SK-N-SH treated with all-trans-retinoic acid at 6 μM for 48 hours (cell line): ENCODE data around the gene HPCAL1.

Experiments
- ATAC-seq: fragments of 200-7000 bp; cut with Tn5 transposase; 3 replicates; pipeline ENCODE4 v1.9.1; 2020; ENCODE audit warnings: mild to moderate bottlenecking, moderate library complexity
- ARNTL ChIP-seq: fragments of 450-650 bp; formaldehyde crosslinking; IDR thresholded peaks from 2 replicates; pipeline ENCODE4 v1.5.0; 2020; ENCODE audit warnings: low read depth, mild to moderate bottlenecking, moderate library complexity, borderline replicate concordance
- BACH2 ChIP-seq: fragments of 250-450 bp; sonication (Bioruptor Pico); IDR thresholded peaks from 2 replicates; pipeline ENCODE4 v1.9.0; 2021; ENCODE audit warnings: mild to moderate bottlenecking, borderline replicate concordance
- CREB5 ChIP-seq: fragments of 250-450 bp; sonication (Bioruptor Pico); IDR thresholded peaks from 2 replicates; pipeline ENCODE4 v1.5.1; 2020; ENCODE audit warnings: low read depth, mild to moderate bottlenecking, moderate library complexity
- ESRRG ChIP-seq: fragments of 250-450 bp; sonication (Bioruptor Pico); IDR thresholded peaks from 2 replicates; pipeline ENCODE4 v1.6.1; 2021; ENCODE audit warnings: mild to moderate bottlenecking
- GLIS3 ChIP-seq: fragments of 250-450 bp; sonication (Bioruptor Pico); IDR thresholded peaks from 2 replicates; pipeline ENCODE4 v1.5.0; 2020; ENCODE audit warnings: mild to moderate bottlenecking, moderate library complexity
- ISL1 ChIP-seq: fragments of 250-450 bp; sonication (Bioruptor Pico); IDR thresholded peaks from 2 replicates; pipeline ENCODE4 v2.1.2; 2022; ENCODE audit warnings: mild to moderate bottlenecking, moderate library complexity
- OSR1 ChIP-seq: fragments of 250-450 bp; sonication (Bioruptor Pico); IDR thresholded peaks from 2 replicates; pipeline ENCODE4 v1.8.0; 2022; ENCODE audit warnings: moderate library complexity, mild to moderate bottlenecking, inconsistent platforms
- PATZ1 ChIP-seq: fragments of 250-450 bp; sonication (Bioruptor Pico); IDR thresholded peaks from 2 replicates; pipeline ENCODE4 v1.8.0; 2020; ENCODE audit warnings: mild to moderate bottlenecking, moderate library complexity, borderline replicate concordance
- POU6F1 ChIP-seq: fragments of 250-450 bp; sonication (Bioruptor Pico); IDR thresholded peaks from 2 replicates; pipeline ENCODE4 v1.8.0; 2021; ENCODE audit warnings: low read depth, mild to moderate bottlenecking, moderate library complexity, borderline replicate concordance
- RARB ChIP-seq: fragments of 250-450 bp; sonication (Bioruptor Pico); IDR thresholded peaks from 2 replicates; pipeline ENCODE4 v1.8.0; 2021; ENCODE audit warnings: mild to moderate bottlenecking, moderate library complexity
- SNAI2 ChIP-seq: fragments of 250-450 bp; sonication (Bioruptor Pico); IDR thresholded peaks from 2 replicates; pipeline ENCODE4 v1.5.0; 2020; ENCODE audit warnings: mild to moderate bottlenecking, moderate library complexity
- TCF4 ChIP-seq: fragments of 250-450 bp; sonication (Bioruptor Pico); IDR thresholded peaks from 2 replicates; pipeline ENCODE4 v1.8.0; 2021; ENCODE audit warnings: mild to moderate bottlenecking, moderate library complexity, borderline replicate concordance
- TOX ChIP-seq: fragments of 250-450 bp; sonication (Bioruptor Pico); IDR thresholded peaks from 2 replicates; pipeline ENCODE4 v1.8.0; 2021; ENCODE audit warnings: mild to moderate bottlenecking, moderate library complexity, borderline replicate concordance
- ZFP3 ChIP-seq: fragments of 250-450 bp; sonication (Bioruptor Pico); IDR thresholded peaks from 2 replicates; pipeline ENCODE4 v1.5.0; 2020; ENCODE audit warnings: mild to moderate bottlenecking, moderate library complexity
- ZFP30 ChIP-seq: fragments of 450-650 bp; formaldehyde crosslinking; IDR thresholded peaks from 2 replicates; pipeline ENCODE4 v1.5.0; 2022; ENCODE audit warnings: mild to moderate bottlenecking, moderate library complexity
- ZNF565 ChIP-seq: fragments of 450-650 bp; formaldehyde crosslinking; conservative IDR thresholded peaks from 2 replicates; pipeline ENCODE4 v1.5.0; 2020; ENCODE audit warnings: low read depth, mild to moderate bottlenecking, moderate library complexity
- ZNF8 ChIP-seq: fragments of 450-650 bp; formaldehyde crosslinking; IDR thresholded peaks from 2 replicates; pipeline ENCODE4 v1.5.0; 2020; ENCODE audit warnings: mild to moderate bottlenecking, moderate library complexity

The HPCAL1 gene

GRCh38 chr2:10283106-10284062 is 19.3 kb upstream of the HPCAL1 start (continued):
- TF ChIP-seq CREB5 (no peak), SNAI2 (CRISPR knock-in tag) (no peak), GLIS3 (CRISPR knock-in tag) (no peak), PATZ1 (CRISPR knock-in tag) (no peak), ZFP3 (CRISPR knock-in tag) (no peak), OSR1 (CRISPR knock-in tag) (no peak), RARB (CRISPR knock-in tag) (no peak), POU6F1 (no peak), TCF4 (CRISPR knock-in tag) (no peak), ZNF8 (CRISPR knock-in tag) (no peak)

GRCh38 chr2:10284108-10284870 is 18.4 kb upstream of the HPCAL1 start:
- no peak for ATAC-seq
- no peak for TF ChIP-seq ISL1
- TF ChIP-seq ZNF565, result no peak
- TF ChIP-seq ESRRG (CRISPR knock-in tag), result no peak
- TF ChIP-seq SNAI2 (CRISPR knock-in tag), result no peak

- no peak for ATAC-seq
- TF ChIP-seq BACH2 (CRISPR knock-in tag) (no peak), ARNTL (CRISPR knock-in tag) (no peak), ZFP30 (no peak), RARB (CRISPR knock-in tag) (no peak), OSR1 (CRISPR knock-in tag) (no peak), TOX (CRISPR knock-in tag) (no peak), ZNF565 (no peak), SNAI2 (CRISPR knock-in tag) (no peak), PATZ1 (CRISPR knock-in tag) (no peak), ZFP3 (CRISPR knock-in tag) (no peak), POU6F1 (no peak), ESRRG (CRISPR knock-in tag) (no peak)
Measured at GRCh38 chr2:10285191-10285555, 17.5 kb upstream of the HPCAL1 start.
